OCI-LY1 (cell line): ENCODE data around the gene RAB5IF.

Experiments used
- CTCF ChIP-seq: fragments of 200-600 bp; sonication (generic), shearing (Covaris generic); IDR thresholded peaks from 2 replicates; pipeline ENCODE4 v1.5.1; 2017; ENCODE audit warnings: mild to moderate bottlenecking, antibody characterized with exemption, low read length, moderate library complexity, mixed read lengths
- EZH2 ChIP-seq: fragments of 200-600 bp; sonication (generic), shearing (Covaris generic); IDR thresholded peaks from 2 replicates; pipeline ENCODE4 v1.8.0; 2017; ENCODE audit warnings: borderline replicate concordance, mixed run types, mild to moderate bottlenecking, antibody characterized with exemption, low read length, moderate library complexity, mixed read lengths

GRCh38 chr20:36582322-36582721 lies 23.3 kb upstream of the RAB5IF start:
- TF ChIP-seq CTCF: no peak
- no peak for TF ChIP-seq EZH2
